NT2/D1 (cell line): Measurements from ENCODE around the gene KATNIP.

Experiments used
- DNase-seq: peaks from one replicate; pipeline ENCODE4 v3.0.0-alpha.2; 2011; ENCODE audit warnings: low read depth, low spot score
- H3K27me3 ChIP-seq: 2 replicates; pipeline ENCODE4 v1.6.0; 2011; ENCODE audit warnings: mild to moderate bottlenecking; ENCODE audit not compliant: insufficient read length, insufficient read depth
- H3K36me3 ChIP-seq: 2 replicates; pipeline ENCODE4 v1.6.1; 2011; ENCODE audit warnings: mild to moderate bottlenecking, low read length, mixed read lengths; ENCODE audit not compliant: insufficient read depth, insufficient read length
- H3K4me1 ChIP-seq: 2 replicates; pipeline ENCODE4 v1.5.1; 2011; ENCODE audit not compliant: insufficient read depth, insufficient read length
- H3K4me3 ChIP-seq: 2 replicates; pipeline ENCODE4 v1.5.1; 2011; ENCODE audit warnings: low read depth; ENCODE audit not compliant: insufficient read length
- H3K9ac ChIP-seq: 2 replicates; pipeline ENCODE4 v1.6.0; 2011; ENCODE audit warnings: low read depth; ENCODE audit not compliant: insufficient read length
- H3K9me3 ChIP-seq: 2 replicates; pipeline ENCODE4 v1.5.1; 2011; ENCODE audit warnings: mild to moderate bottlenecking, low read length; ENCODE audit not compliant: insufficient read depth
- SUZ12 ChIP-seq: IDR thresholded peaks from 2 replicates; pipeline ENCODE4 v1.6.1; 2011; ENCODE audit not compliant: insufficient read length, insufficient read depth; ENCODE audit errors: extremely low read depth
- YY1 ChIP-seq: IDR thresholded peaks from 2 replicates; pipeline ENCODE4 v1.6.1; 2011; ENCODE audit not compliant: insufficient read length, insufficient read depth
- ZNF274 ChIP-seq: IDR thresholded peaks from 2 replicates; pipeline ENCODE4 v1.6.1; 2011; ENCODE audit warnings: mild to moderate bottlenecking, low read depth, low read length

KATNIP gene

DNA sequence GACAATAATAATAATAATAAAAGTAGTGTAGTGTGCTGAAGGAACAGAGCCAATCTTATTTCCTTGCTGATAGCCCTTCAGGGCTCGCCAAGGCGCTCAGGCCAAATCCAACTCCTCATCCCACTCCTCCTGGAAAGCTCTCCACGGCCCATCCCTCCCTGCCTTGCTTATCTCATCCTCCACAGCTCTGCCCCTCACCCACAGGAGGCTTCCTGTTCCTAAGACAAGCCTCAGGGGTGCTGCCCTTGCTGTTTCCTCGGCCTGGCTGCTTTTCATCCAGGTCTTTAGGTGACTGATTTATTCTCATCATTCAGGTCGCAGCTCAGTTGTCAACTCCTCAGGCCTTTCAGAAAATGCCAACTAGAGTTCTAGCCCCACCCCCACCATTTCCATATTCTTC, 11.4 kb upstream of the KATNIP start:
- no peak for TF ChIP-seq YY1
- TF ChIP-seq SUZ12, result no peak
- TF ChIP-seq ZNF274, result no peak
- Histone ChIP-seq H3K4me1 (peaks cover 3% of the 10 kb centered on the region), H3K9me3 (no peaks in the 10 kb centered on the region), H3K9ac (no peak overlapping the region), H3K4me3 (no peak overlapping the region), H3K27me3 (no peaks in the 10 kb centered on the region), H3K36me3 (peaks cover 100% of the 10 kb centered on the region)
- DNase-seq, result no peak

DNA sequence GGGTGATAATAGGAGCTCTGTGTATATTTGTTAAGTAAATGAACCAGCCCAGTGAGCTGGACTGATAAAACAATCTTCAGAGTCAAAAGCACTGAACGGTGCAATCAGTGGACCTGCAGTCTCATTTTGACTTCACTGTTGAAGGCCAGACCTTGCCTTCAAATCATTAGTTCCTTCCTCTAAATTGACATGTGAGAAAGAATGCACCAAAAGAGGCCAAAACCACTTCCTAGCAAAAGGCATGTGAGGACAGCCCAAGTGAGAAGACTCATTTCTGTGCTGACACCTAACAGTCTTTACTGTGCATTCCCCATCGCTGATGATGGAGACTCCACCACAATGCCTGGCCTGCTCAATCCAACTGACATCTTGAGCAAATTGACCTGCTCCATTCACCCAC, 10.8 kb upstream of the KATNIP start:
- peaks cover 100% of the 10 kb centered on the region for H3K36me3 ChIP-seq
- H3K4me3 ChIP-seq, result no peak overlapping the region
- H3K9ac ChIP-seq, result no peak overlapping the region
- no peak for DNase-seq
- no peaks in the 10 kb centered on the region for H3K9me3 ChIP-seq
- no peak for TF ChIP-seq ZNF274
- TF ChIP-seq YY1, result no peak
- TF ChIP-seq SUZ12, result no peak
- no peaks in the 10 kb centered on the region for H3K27me3 ChIP-seq
- peaks cover 3% of the 10 kb centered on the region for H3K4me1 ChIP-seq

DNA sequence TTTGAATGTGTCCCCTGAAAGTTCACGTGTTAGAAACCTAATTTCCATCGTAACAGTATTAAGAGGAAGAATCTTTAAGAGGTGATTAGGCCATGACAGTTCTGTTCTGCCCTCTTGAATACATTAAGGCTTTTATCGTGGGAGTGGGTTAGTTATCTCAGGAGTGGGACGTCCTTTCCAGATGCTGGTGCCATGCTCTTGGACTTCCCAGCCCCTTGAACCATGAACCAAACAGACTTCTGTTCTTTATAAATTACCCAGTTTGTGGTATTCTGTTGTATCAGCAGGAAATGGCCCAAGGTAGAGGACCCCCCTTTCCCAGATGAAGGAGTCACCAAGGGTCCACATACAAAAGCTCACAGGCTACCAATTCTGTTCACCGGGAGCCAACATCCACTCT, 10.3 kb upstream of the KATNIP start:
- DNase-seq, result no peak
- H3K4me1 ChIP-seq, result peaks cover 3% of the 10 kb centered on the region
- H3K9me3 ChIP-seq, result no peaks in the 10 kb centered on the region
- no peak overlapping the region for H3K4me3 ChIP-seq
- H3K36me3 ChIP-seq, result peaks cover 100% of the 10 kb centered on the region
- no peaks in the 10 kb centered on the region for H3K27me3 ChIP-seq
- H3K9ac ChIP-seq, result no peak overlapping the region
- no peak for TF ChIP-seq ZNF274
- TF ChIP-seq SUZ12, result no peak
- TF ChIP-seq YY1, result no peak

DNA sequence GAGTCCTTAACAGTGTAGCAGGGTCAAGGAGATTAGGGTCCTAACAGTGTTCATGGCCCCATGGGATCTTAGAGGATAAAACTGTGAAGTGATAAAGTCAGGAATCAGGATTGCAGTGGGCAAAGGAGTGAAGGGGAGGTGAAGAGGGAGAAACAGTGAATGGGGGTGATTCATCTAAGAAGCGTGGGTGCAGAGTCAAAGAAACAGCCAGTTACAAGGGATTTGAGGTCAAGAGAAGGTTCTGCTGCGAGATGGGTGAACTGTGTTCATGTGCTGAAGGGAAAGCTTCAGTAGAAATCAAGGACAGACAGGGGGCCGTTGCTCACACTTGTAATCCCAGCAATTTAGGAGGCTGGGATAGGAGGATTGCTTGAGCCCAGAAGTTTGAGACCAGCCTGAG, 6.1 kb upstream of the KATNIP start:
- Histone ChIP-seq H3K27me3 (no peaks in the 10 kb centered on the region), H3K36me3 (peaks cover 93% of the 10 kb centered on the region), H3K9me3 (no peaks in the 10 kb centered on the region), H3K4me1 (no peaks in the 10 kb centered on the region), H3K9ac (no peak overlapping the region), H3K4me3 (no peak overlapping the region)
- DNase-seq, result no peak
- TF ChIP-seq YY1, result no peak
- TF ChIP-seq SUZ12, result no peak
- no peak for TF ChIP-seq ZNF274

DNA sequence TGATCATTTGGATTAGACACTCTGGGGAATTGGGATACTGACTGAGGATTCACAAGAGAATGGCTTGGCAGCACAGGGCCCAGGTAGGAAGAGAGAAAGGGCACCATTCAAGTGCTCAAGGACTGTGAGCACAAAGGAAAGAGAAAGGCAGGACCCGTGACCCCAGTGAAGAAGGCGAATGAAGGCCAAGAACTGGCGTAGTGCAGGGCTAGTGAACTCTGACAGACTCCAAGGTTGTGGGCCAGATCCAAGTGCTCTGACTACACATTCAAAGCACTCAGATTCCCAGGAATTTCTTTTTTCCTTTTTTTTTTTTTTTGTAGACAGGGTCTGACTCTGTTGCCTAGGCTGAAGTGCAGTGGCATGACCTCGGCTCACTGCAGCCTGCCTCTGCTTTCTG, 5.3 kb upstream of the KATNIP start:
- H3K4me1 ChIP-seq, result no peaks in the 10 kb centered on the region
- H3K27me3 ChIP-seq, result no peaks in the 10 kb centered on the region
- TF ChIP-seq ZNF274, result no peak
- TF ChIP-seq YY1, result no peak
- no peak for TF ChIP-seq SUZ12
- peaks cover 86% of the 10 kb centered on the region for H3K36me3 ChIP-seq
- no peak overlapping the region for H3K9ac ChIP-seq
- no peaks in the 10 kb centered on the region for H3K9me3 ChIP-seq
- no peak for DNase-seq
- no peak overlapping the region for H3K4me3 ChIP-seq

DNA sequence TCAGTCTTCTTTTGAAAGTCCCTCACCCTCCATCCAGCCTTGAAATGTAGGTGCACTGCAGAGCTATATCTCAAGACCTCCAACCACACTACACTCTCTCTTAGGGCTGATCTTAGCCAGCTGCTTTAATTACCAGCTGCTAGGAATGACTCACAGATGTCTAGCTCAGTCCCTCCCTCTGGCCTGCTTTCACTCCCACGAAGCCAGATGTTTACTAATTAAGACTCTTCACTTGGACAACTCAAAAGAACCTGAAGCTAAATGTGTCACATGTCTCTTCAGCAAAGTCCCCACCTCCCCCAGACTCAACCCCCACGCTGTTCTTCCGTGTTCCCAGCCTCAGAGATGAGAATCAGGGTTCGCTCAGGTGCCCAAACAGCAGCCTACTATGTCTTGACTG, 2.8 kb upstream of the KATNIP start:
- Histone ChIP-seq H3K36me3 (peaks cover 62% of the 10 kb centered on the region), H3K4me1 (no peaks in the 10 kb centered on the region), H3K9ac (no peak overlapping the region), H3K9me3 (no peaks in the 10 kb centered on the region), H3K4me3 (no peak overlapping the region), H3K27me3 (no peaks in the 10 kb centered on the region)
- TF ChIP-seq ZNF274 (no peak), YY1 (no peak), SUZ12 (no peak)
- no peak for DNase-seq

DNA sequence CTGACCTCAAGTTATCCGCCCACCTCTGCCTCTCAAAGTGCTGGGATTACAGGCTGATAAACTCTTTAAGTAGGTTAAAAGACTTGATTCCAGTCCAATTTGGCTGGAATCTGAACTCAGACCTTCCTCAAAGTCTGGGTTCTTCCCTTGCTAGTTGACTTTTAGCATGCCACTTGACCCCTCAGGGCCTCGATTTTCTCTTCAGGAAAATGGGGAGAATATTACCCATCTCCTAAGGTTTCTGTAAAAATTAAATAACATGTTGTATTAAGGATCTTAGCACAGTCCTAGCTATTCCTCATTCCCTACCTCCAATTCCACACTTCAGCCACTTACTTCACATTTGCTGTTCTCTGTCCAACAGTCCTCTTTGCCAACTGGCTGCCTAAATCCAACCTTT, 2.1 kb upstream of the KATNIP start:
- no peak overlapping the region for H3K4me3 ChIP-seq
- H3K36me3 ChIP-seq, result peaks cover 55% of the 10 kb centered on the region
- H3K9me3 ChIP-seq, result no peaks in the 10 kb centered on the region
- DNase-seq, result no peak
- no peaks in the 10 kb centered on the region for H3K27me3 ChIP-seq
- TF ChIP-seq SUZ12 (no peak), ZNF274 (no peak), YY1 (no peak)
- H3K4me1 ChIP-seq, result no peaks in the 10 kb centered on the region
- no peak overlapping the region for H3K9ac ChIP-seq

DNA sequence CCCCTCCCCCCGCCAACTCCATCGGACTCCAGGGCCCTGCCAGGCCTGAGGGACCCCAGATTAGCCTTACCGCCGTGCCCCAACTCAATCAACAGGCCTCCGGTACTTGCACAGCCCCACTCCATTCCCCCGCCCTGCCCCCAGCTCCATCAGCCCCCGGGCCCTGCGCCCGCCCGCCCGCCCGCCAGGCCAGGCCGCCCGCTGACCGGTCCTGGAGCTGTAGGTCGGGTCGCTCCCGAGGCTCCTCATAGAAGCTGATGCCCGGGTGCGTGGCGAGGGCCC, 539 bp upstream of the KATNIP start:
- H3K9ac ChIP-seq, result peak overlapping the region; percentile 93
- no peak for TF ChIP-seq SUZ12
- no peak for TF ChIP-seq YY1
- TF ChIP-seq ZNF274, result no peak
- no peaks in the 10 kb centered on the region for H3K4me1 ChIP-seq
- no peaks in the 10 kb centered on the region for H3K27me3 ChIP-seq
- H3K36me3 ChIP-seq, result peaks cover 45% of the 10 kb centered on the region
- H3K4me3 ChIP-seq, result peak overlapping the region; percentile 98
- no peak for DNase-seq
- no peaks in the 10 kb centered on the region for H3K9me3 ChIP-seq
